GM18861 (cell line): ENCODE measurements around the gene ADAMTS12.

Experiments
- ATAC-seq: cut with Tn5 transposase; IDR thresholded peaks from one replicate; pipeline ENCODE4 v1.9.1; 2021; ENCODE audit not compliant: unreplicated experiment

Gene ADAMTS12

GRCh38 chr5:33763435-33763834 lies 128.4 kb downstream of the ADAMTS12 start:
- no peak for ATAC-seq

GRCh38 chr5:33762859-33763258 lies 128.9 kb downstream of the ADAMTS12 start:
- ATAC-seq, result no peak

GRCh38 chr5:33761139-33761538 lies 130.7 kb downstream of the ADAMTS12 start:
- no peak for ATAC-seq

GRCh38 chr5:33758737-33759136 lies 133.1 kb downstream of the ADAMTS12 start:
- ATAC-seq, result no peak

- no peak for ATAC-seq
Measured at GRCh38 chr5:33756491-33756890, 135.3 kb downstream of the ADAMTS12 start.

- no peak for ATAC-seq
Measured at GRCh38 chr5:33755231-33755630, 136.6 kb downstream of the ADAMTS12 start.

GRCh38 chr5:33753704-33754103 lies 138.1 kb downstream of the ADAMTS12 start:
- ATAC-seq, result no peak

GRCh38 chr5:33748754-33749153 lies 143.0 kb downstream of the ADAMTS12 start:
- ATAC-seq, result no peak

GRCh38 chr5:33745101-33745770 lies 146.6 kb downstream of the ADAMTS12 start:
- no peak for ATAC-seq

GRCh38 chr5:33743099-33743498 lies 148.7 kb downstream of the ADAMTS12 start:
- ATAC-seq, result no peak

GRCh38 chr5:33742181-33742580 lies 149.6 kb downstream of the ADAMTS12 start:
- ATAC-seq, result no peak

GRCh38 chr5:33738967-33739366 lies 152.8 kb downstream of the ADAMTS12 start:
- no peak for ATAC-seq

- no peak for ATAC-seq
Measured at GRCh38 chr5:33738097-33738496, 153.7 kb downstream of the ADAMTS12 start.

GRCh38 chr5:33737697-33738096 lies 154.1 kb downstream of the ADAMTS12 start:
- ATAC-seq, result no peak

GRCh38 chr5:33737284-33737683 lies 154.5 kb downstream of the ADAMTS12 start:
- no peak for ATAC-seq

GRCh38 chr5:33736510-33736909 lies 155.3 kb downstream of the ADAMTS12 start:
- no peak for ATAC-seq

- ATAC-seq, result no peak
Measured at GRCh38 chr5:33735072-33735471, 156.7 kb downstream of the ADAMTS12 start.

- no peak for ATAC-seq
Measured at GRCh38 chr5:33734537-33734936, 157.3 kb downstream of the ADAMTS12 start.

- ATAC-seq, result no peak
Measured at GRCh38 chr5:33733225-33733624, 158.6 kb downstream of the ADAMTS12 start.

- ATAC-seq, result no peak
Measured at GRCh38 chr5:33726422-33727165, 165.2 kb downstream of the ADAMTS12 start.

GRCh38 chr5:33725806-33726205 lies 166.0 kb downstream of the ADAMTS12 start:
- no peak for ATAC-seq

GRCh38 chr5:33721491-33722200 lies 170.1 kb downstream of the ADAMTS12 start:
- ATAC-seq, result no peak
